ENCODE data around the gene COG1. TPM values are rescaled to one million over a fixed set of nuclear protein-coding genes. Genes with fewer than 3 reads are reported as not detected.
A peak's percentile ranks its signal among the peaks of the same experiment; 100 is the strongest.

COG1 gene
- total RNA-seq, 3 donors from 2014 or later, result 26.6 to 31.8 (median 29.0) TPM

DNA sequence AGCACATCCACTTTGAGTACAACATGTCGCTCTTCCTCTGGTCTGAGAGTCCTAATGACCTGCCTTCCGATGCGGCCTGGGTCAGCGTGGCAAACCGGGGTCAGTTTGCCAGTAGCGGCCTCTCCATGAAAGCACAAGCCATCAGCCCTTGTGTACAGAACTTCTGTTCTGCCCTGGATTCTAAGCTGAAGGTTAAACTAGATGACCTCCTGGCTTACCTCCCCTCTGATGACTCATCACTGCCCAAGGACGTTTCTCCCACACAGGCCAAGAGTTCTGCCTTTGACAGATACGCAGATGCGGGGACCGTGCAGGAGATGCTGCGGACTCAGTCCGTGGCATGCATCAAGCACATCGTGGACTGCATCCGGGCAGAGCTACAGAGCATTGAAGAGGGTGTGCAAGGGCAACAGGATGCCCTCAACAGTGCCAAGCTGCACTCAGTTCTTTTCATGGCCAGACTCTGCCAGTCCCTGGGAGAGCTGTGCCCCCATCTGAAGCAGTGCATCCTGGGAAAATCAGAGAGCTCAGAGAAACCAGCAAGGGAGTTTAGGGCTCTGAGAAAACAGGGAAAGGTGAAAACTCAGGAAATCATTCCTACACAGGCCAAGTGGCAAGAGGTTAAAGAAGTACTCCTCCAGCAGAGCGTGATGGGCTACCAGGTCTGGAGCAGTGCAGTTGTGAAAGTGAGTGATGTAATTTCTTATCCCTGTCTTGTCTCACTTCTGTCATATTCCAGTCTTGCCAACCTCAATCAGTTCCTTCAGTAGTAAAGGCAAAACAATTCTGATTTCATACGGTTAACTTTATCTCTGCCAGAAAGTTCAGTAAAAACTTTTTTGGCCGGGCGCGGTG lies 8.6 kb downstream of the COG1 start:
- H3K4me3 Mint-ChIP-seq, result no peak overlapping the region
- ATAC-seq (no peak), DNase-seq (no peak)
- peaks cover 23% of the 10 kb centered on the region for H3K4me1 Mint-ChIP-seq (ENCODE audit: low read depth)
- no peaks in the 10 kb centered on the region for H3K27me3 Mint-ChIP-seq (ENCODE audit: low read depth)
- no peaks in the 10 kb centered on the region for H3K9me3 Mint-ChIP-seq
- peaks cover 50% of the 10 kb centered on the region for H3K36me3 Mint-ChIP-seq (ENCODE audit: insufficient read depth)

DNA sequence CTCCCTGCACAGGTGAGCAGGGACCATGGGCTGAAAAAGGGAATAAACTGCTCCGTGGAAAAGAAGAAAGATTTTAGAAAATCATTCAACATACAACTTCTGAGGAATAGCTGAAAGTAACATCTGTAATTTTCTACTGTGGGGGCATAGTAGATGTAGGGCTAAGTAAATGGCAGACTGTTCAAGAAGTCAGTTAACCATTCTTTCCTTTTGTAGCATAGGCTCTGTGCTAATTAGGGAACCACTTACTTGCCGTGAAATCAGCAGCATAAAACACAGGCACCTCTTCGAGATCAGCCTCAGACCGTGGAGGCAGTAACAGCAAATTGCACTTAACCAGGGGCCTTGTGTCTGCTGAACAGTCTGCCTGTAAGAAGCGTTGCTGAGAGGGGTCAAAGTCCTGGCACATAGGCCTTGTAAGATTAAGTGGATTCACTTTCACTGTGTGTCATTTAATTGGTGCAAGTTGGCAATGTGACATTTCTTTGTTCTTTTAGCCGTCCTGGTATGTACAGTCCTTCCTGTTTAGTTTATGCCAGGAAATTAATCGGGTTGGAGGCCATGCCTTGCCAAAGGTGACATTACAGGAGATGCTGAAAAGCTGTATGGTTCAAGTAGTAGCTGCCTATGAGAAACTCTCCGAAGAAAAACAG lies 10.4 kb downstream of the COG1 start:
- no peaks in the 10 kb centered on the region for H3K9me3 Mint-ChIP-seq
- H3K36me3 Mint-ChIP-seq (ENCODE audit: insufficient read depth), result peaks cover 50% of the 10 kb centered on the region
- H3K4me1 Mint-ChIP-seq (ENCODE audit: low read depth), result peaks cover 23% of the 10 kb centered on the region
- H3K27me3 Mint-ChIP-seq (ENCODE audit: low read depth), result no peaks in the 10 kb centered on the region
- DNase-seq (no peak), ATAC-seq (peak; percentile 41 to 47)
- H3K4me3 Mint-ChIP-seq, result no peak overlapping the region

DNA sequence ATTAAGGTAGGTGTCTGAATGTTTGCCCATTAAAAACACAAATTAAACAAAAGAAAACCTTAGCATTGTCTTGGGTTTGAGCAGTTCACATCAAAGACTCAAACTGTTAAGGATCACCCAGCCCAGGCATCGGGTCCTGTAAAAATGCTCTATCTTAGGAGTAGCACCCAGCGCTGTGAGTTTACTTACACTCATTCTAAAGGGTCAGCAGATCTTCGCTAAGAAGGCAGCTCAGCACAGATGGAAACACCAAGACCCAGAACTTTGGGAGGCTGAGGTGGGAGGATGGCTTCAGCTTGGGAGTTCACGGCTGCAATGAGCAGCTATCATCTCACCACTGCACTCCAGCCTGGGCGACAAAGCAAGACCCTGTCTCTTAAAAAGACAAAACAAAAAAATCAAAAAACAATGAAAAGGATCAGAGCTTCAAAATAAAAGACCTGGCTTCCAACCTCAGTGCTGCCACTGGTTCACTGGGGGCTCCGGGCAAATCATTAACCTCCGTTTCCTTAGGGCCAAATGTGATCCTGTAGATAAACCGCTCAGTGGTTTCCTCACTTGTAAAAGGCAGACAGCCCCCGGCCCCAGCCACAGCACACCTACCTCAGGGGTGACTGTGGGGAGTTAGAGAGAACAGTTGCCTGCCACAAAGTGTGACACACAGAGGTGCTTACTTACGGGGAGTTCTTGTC lies 11.1 kb downstream of the COG1 start:
- Mint-ChIP-seq H3K4me3 (no peak overlapping the region), H3K27me3 (ENCODE audit: low read depth) (no peaks in the 10 kb centered on the region), H3K4me1 (ENCODE audit: low read depth) (peaks cover 23% of the 10 kb centered on the region), H3K9me3 (no peaks in the 10 kb centered on the region), H3K36me3 (ENCODE audit: insufficient read depth) (peaks cover 53% of the 10 kb centered on the region)
- DNase-seq (no peak), ATAC-seq (peak; percentile 54 to 74)

GRCh38 chr17:73205459-73205961 lies 12.7 kb downstream of the COG1 start:
- Mint-ChIP-seq H3K4me1 (ENCODE audit: low read depth) (peaks cover 31% of the 10 kb centered on the region), H3K9me3 (no peaks in the 10 kb centered on the region), H3K27me3 (ENCODE audit: low read depth) (no peaks in the 10 kb centered on the region), H3K4me3 (no peak overlapping the region), H3K36me3 (ENCODE audit: insufficient read depth) (peaks cover 47% of the 10 kb centered on the region)
- DNase-seq, result no peak
- no peak for ATAC-seq

DNA sequence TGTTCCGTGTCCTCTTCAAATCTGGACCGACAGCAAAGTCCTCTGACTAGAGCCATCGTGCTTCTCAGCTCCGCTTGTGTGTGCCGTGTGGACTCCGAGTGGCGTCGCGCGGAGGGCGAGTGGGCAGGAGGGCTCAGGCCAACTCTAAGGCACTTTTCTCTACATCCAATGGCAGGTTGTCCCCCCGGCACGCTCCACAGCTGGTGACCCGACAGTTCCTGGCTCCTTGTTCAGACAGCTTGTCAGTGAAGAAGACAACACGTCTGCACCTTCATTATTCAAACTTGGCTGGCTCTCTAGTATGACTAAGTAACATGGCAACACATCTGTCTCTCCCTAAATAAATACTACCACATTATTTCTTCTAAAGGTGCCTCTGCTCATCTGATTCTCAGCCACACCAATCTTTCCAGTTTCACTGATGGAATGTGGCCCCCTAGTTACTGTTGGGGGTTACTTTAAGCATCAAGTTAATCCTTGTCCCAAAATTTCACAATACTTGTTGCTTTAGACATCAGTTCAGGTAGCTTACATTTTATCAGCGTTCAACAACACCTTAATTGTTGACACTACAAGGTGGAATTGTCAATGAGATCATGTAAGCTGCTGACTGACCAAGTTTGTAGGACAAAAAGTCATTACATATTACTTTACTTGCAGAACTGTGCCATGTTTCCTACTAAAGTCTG lies 15.4 kb downstream of the COG1 start:
- DNase-seq (no peak), ATAC-seq (no peak)
- no peak overlapping the region for H3K4me3 Mint-ChIP-seq
- peaks cover 34% of the 10 kb centered on the region for H3K36me3 Mint-ChIP-seq (ENCODE audit: insufficient read depth)
- H3K27me3 Mint-ChIP-seq (ENCODE audit: low read depth), result no peaks in the 10 kb centered on the region
- no peaks in the 10 kb centered on the region for H3K9me3 Mint-ChIP-seq
- H3K4me1 Mint-ChIP-seq (ENCODE audit: low read depth), result peaks cover 32% of the 10 kb centered on the region

DNA sequence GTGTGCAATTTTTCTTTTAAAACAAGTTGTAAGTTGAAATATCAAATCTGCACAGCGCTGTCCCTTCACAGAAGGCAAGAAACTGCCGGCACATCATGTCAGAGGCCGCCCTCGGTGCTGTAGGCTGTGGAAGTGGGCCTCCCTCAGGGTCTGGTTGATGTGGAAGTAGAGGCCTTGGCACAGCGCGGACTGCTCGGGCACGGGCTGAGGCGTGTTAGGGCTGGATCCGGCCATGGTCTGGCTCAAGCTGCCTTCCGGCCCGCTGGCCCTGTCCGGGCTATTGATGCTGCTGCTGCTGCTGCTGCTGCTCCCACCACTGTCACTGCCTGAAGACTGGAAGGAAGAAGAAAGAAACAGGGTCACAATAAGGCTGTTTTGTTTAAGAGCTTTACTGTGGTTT lies 16.6 kb downstream of the COG1 start:
- DNase-seq (no peak), ATAC-seq (no peak)
- H3K36me3 Mint-ChIP-seq (ENCODE audit: insufficient read depth), result peaks cover 30% of the 10 kb centered on the region
- no peaks in the 10 kb centered on the region for H3K27me3 Mint-ChIP-seq (ENCODE audit: low read depth)
- H3K4me3 Mint-ChIP-seq, result no peak overlapping the region
- H3K4me1 Mint-ChIP-seq (ENCODE audit: low read depth), result peaks cover 23% of the 10 kb centered on the region
- H3K9me3 Mint-ChIP-seq, result no peaks in the 10 kb centered on the region

DNA sequence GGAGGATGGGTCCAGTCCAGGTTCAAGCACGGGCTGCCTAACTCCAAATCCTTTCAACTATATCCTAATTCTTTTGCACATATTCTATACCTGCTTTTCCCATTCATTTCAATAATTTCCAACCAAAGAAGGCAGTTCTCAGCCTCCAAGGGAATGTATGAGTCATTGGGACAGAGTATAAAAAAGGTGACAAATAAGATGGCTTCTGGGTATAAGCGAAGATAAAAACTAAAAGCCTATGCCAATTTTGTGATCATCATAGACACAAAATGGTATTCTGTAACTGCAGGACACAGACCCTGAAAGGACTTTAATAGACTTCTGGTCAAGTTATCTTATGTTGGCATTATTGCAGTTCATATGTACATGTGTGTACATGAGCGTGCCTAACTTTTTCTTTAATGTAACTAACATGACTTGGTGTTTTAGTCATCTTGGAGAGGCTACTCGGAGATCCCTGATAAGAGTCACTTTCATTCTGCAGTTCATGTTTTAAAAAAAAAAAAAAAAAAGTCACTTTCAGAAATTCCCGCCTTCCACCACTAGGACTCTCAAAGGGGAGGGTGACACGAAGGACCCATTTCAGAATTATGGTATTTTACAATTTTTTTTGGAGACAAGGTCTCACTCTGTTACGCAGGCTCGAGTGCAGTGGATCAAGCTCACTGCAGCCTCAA lies 17.3 kb downstream of the COG1 start:
- ATAC-seq, result peak; percentile 14 to 34
- H3K4me1 Mint-ChIP-seq (ENCODE audit: low read depth), result peaks cover 22% of the 10 kb centered on the region
- H3K27me3 Mint-ChIP-seq (ENCODE audit: low read depth), result no peaks in the 10 kb centered on the region
- no peak for DNase-seq
- H3K36me3 Mint-ChIP-seq (ENCODE audit: insufficient read depth), result peaks cover 30% of the 10 kb centered on the region
- no peak overlapping the region for H3K4me3 Mint-ChIP-seq
- no peaks in the 10 kb centered on the region for H3K9me3 Mint-ChIP-seq

GRCh38 chr17:73211745-73212144 lies 18.9 kb downstream of the COG1 start:
- peaks cover 35% of the 10 kb centered on the region for H3K36me3 Mint-ChIP-seq (ENCODE audit: insufficient read depth)
- H3K4me3 Mint-ChIP-seq, result peak overlapping the region; percentile 54
- H3K9me3 Mint-ChIP-seq, result no peaks in the 10 kb centered on the region
- DNase-seq, result peak; percentile 58
- no peaks in the 10 kb centered on the region for H3K27me3 Mint-ChIP-seq (ENCODE audit: low read depth)
- peaks cover 34% of the 10 kb centered on the region for H3K4me1 Mint-ChIP-seq (ENCODE audit: low read depth)
- peak in 1 of 2 donors; percentile 67 for ATAC-seq

- Mint-ChIP-seq H3K27me3 (ENCODE audit: low read depth) (no peaks in the 10 kb centered on the region), H3K9me3 (no peaks in the 10 kb centered on the region), H3K36me3 (ENCODE audit: insufficient read depth) (peaks cover 22% of the 10 kb centered on the region), H3K4me3 (no peak overlapping the region), H3K4me1 (ENCODE audit: low read depth) (peaks cover 38% of the 10 kb centered on the region)
- ATAC-seq (no peak), DNase-seq (no peak)
Measured at GRCh38 chr17:73214008-73214407, 21.2 kb downstream of the COG1 start.

DNA sequence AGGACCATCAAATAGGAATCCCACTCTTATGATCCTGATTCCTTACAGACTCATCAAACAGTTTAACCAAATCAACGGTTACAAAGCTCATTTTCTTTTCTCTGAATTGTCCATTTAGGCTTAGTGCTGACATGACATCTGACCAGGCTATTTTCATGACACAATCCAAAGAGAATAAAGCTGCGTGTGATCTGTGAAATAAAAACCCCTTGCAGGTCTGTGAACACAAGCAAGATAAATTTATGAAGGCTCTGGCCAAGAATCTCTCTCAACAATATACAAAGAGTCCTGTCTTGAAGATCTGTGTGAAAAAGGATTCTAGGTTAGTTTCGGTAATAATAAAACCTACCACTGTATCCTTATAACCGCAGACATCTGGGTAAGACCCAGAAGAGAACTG lies 22.0 kb downstream of the COG1 start:
- no peaks in the 10 kb centered on the region for H3K27me3 Mint-ChIP-seq (ENCODE audit: low read depth)
- DNase-seq, result no peak
- no peaks in the 10 kb centered on the region for H3K9me3 Mint-ChIP-seq
- peaks cover 22% of the 10 kb centered on the region for H3K36me3 Mint-ChIP-seq (ENCODE audit: insufficient read depth)
- no peak for ATAC-seq
- H3K4me1 Mint-ChIP-seq (ENCODE audit: low read depth), result peaks cover 36% of the 10 kb centered on the region
- H3K4me3 Mint-ChIP-seq, result no peak overlapping the region

- Mint-ChIP-seq H3K27me3 (ENCODE audit: low read depth) (no peaks in the 10 kb centered on the region), H3K36me3 (ENCODE audit: insufficient read depth) (peaks cover 21% of the 10 kb centered on the region), H3K4me1 (ENCODE audit: low read depth) (peaks cover 30% of the 10 kb centered on the region), H3K9me3 (no peaks in the 10 kb centered on the region), H3K4me3 (no peak overlapping the region)
- ATAC-seq (no peak), DNase-seq (no peak)
Measured at GRCh38 chr17:73215447-73215846, 22.6 kb downstream of the COG1 start.

GRCh38 chr17:73223626-73224230 lies 30.9 kb downstream of the COG1 start:
- no peak overlapping the region for H3K4me3 Mint-ChIP-seq
- DNase-seq, result no peak
- no peaks in the 10 kb centered on the region for H3K9me3 Mint-ChIP-seq
- H3K36me3 Mint-ChIP-seq (ENCODE audit: insufficient read depth), result peaks cover 10% of the 10 kb centered on the region
- no peak for ATAC-seq
- H3K27me3 Mint-ChIP-seq (ENCODE audit: low read depth), result no peaks in the 10 kb centered on the region
- H3K4me1 Mint-ChIP-seq (ENCODE audit: low read depth), result peaks cover 40% of the 10 kb centered on the region

GRCh38 chr17:73224237-73224636 lies 31.4 kb downstream of the COG1 start:
- H3K4me1 Mint-ChIP-seq (ENCODE audit: low read depth), result peaks cover 45% of the 10 kb centered on the region
- ATAC-seq (no peak), DNase-seq (no peak)
- peaks cover 10% of the 10 kb centered on the region for H3K36me3 Mint-ChIP-seq (ENCODE audit: insufficient read depth)
- no peak overlapping the region for H3K4me3 Mint-ChIP-seq
- H3K9me3 Mint-ChIP-seq, result no peaks in the 10 kb centered on the region
- H3K27me3 Mint-ChIP-seq (ENCODE audit: low read depth), result no peaks in the 10 kb centered on the region

Measured in activated T-cell treated with anti-CD3 and anti-CD28 coated beads, Interleukin-2, amount 50 U/mL, for 4 hours (primary cell).